Measurements from ENCODE around the gene FRG2C.
"Not testable (repeated sequence)": the region's sequence is repeated elsewhere in the genome, so short reads cannot be mapped to it uniquely, and the experiment has no call there.

The FRG2C gene

DNA sequence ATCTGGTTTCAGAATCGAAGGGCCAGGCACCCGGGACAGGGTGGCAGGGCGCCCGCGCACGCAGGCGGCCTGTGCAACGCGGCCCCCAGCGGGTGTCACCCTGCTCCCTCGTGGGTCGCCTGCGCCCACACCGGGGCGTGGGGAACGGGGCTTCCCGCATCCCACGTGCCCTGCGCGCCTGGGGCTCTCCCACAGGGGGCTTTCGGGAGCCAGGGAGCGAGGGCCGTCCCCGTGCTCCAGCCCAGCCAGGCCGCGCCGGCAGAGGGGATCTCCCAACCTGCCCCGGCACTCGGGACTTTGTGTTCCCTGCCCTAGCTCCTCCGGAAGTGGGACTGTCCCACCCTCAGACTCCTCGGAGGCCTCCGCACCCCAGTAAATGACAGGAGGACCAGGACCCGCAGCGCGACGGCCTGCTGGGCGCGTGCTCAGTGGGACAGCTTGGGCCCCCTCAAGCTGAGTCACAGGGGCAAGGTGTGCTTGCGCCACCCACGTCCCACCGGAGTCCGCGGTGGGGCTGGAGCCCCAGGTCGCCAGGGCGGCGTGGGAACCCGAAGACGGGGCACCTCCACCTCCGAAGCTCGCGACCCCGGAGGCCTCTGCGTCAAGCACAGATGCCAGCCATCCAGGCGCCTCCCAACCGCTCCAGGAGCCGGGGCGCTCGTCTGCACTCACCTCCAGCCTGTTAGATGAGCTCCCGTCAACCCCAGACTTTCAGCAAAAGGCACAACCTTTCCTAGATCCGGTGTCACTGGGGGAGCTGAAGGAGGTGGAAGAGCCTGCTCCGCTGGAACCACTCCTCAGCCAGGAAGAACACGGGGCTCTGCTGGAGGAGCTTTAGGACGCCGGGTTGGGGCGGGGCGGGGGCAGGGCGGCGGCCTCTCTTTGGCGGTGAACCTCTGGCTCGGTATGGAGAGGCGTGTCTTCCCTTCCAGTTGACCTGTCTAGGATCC is 5.5 kb downstream of the FRG2C start:
- DNase-seq = not testable (repeated sequence)

DNA sequence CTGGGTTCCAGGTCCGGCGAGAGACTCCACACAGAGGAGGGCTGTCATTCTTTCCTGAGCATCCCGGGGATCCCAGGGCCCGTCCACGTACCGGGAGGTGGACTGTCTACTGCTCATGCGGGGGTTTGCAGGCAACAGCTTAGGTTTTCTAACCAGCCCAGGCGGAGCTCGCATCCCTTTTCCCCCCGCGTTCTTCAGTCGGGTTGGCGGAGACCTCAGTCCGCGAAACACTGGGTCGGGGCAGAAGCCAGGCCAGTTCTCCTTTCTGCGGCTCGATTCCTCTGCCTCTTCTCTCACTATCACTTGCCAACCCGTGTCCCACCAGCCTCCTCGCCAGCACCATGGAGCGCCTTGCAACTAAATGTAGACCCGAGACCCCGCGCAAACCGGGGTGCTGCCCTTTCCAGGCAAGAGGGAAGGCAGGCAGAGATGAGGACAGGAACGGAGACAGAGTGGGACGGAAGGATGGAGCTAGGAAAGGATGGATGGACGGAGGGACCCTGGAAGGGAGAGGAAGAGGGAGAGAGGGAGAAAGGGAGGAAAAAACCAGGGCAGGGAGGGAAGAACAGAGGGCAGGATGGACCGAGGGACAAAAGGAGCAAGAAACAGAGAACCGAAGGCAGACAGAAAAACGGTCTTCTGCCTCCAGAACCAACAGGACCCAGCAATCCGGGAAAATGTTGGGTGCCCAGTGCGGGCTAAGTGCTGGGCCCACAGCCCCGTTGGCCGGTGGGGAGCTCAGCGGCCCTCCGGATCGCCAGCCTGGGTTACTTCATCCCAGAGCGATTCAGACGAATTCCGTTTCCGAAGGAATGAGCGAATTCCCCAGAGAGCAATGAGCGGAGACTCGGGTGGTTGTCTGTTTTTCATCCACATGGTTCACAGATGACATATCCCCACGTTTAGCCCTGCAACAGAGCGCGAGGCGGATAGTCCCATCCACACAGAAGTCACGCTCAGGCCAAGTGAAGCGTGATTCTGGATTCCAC is 6.5 kb downstream of the FRG2C start:
- DNase-seq = not testable (repeated sequence)

DNA sequence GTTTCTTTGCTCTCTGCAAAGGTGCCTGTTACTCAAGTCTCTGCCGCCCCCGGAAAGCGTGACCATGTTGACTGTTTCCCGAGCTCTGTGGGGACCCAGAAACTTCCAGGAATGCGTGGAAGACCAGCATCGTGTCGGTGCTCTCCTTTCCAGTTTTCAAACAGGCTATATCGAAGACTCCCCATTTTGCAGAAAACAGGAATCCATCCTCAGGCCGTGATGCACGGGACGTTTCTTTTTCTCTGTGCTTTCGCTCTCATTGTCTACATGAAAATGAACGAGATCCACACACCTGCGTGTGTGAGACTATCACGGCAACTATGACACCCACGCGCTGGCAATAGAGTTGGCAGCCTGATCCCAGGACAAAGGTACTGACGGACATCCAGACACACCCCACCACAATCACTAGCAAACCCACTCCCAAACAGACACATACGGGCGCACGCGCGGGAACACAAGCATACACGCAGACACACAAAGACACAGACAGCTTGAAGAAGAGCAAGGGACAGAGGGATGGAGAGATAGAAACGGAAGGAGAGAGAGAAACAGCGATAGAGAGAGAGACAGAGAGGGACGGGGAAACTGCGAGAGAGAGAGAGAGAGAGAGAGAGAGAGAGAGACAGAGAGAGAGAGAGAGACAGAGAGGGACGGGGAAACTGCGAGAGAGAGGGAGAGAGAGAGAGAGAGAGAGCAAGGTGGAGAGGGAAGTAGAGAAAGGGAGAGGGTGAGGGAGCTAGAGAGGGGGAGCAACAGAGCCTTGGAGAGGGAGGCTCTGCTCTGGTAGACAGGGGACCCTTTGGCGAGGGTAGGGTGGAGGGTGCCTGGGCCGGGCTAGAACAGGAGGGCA is 7.4 kb downstream of the FRG2C start:
- not testable (repeated sequence) for DNase-seq

DNA sequence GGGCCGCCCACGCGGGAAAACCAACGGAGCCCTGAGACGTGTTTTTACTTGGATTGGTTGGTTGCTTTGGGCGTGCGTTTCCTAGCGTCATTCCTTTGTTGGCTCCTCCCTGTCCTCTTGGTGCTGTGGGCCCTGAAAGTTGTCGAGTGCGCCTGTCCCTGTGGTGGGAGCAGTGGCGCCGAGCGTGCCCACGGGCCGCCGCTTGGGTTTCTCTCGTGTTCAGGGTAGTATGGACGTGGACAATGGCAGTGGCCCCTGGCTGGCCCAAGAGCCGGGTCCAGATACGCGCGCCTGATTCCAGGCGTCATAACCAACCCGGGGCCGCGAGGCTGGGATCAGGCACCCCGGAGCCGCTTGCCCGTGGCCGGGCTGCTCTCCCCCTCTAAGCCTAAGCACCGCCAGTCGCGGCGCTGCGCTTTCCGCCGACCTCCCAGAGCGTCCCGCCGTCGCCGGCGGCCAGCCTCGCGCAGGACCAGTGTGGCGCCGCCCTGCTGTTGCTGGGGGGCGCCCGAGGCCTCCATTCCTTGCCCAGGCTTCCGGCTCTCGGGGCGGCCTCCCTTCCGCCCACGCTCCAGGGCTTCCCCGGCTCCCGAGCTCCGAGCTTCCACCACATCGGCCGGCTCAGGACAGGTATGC is 8.1 kb downstream of the FRG2C start:
- DNase-seq = not testable (repeated sequence)

DNA sequence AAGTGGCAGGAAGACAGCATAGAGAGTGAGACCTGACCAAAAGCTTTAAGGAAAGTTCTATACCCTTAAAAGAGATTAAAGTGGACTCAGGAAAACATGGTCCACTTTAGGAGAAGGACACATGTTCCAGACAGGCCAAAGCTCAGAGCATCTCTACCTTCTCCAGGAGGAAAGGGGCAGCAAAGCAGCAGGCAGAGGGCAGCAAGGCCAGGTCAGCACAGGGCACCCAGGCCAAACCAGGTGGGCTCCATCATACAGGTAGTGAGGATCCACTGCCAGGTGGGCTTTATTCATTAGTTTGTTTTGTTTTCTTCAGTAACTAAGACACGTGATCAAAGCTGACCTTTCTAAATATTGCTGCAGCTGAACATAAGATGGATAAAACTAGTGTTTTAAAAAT is 19.8 kb downstream of the FRG2C start:
- not testable (repeated sequence) for DNase-seq

DNA sequence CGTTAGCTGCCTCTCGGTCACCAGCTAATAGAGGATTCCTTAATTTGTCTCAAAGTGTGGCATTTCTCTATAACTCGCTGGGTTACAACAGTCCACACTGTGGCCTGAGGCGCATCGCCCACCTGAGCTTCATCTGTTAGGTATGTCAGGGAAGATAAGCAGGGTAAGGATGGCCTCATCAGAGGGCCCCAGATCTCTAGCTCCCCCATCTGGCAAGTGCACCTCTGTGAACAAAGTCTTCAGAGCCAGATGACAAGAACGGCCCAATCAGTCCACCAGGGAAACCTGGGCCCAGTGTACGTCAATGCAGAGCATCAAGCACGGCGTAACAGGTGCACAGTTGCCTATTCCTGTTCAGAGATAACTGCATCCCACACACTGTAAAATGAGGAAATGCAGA is 23.2 kb downstream of the FRG2C start:
- no peak for DNase-seq

DNA sequence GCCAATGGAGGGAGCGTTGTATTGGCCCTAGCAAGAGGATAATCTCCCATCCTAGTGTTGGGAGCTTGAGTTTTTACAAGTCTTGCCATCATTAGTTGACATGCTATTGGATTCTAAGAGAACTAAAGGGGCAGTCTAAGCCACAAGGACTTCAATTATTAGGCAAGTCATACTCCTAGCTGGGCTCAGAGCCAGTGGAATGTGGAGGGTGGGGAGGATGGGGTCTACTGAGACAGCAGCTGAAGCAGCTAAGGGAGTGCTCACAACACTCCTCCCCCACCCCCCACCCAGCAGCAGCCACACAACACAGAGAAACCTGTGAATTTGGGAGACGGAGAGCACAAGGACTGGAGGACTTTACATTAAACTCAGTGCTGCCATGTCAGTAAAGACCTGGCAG is 27.9 kb downstream of the FRG2C start:
- DNase-seq = no peak

All from Kasumi-1 (cell line).